HG03521 (cell line): ENCODE measurements around the gene ENTPD1.

Experiments
- ATAC-seq: cut with Tn5 transposase; IDR thresholded peaks from one replicate; pipeline ENCODE4 v1.9.1; 2021; ENCODE audit warnings: mild to moderate bottlenecking, moderate library complexity; ENCODE audit not compliant: unreplicated experiment

Gene ENTPD1

DNA sequence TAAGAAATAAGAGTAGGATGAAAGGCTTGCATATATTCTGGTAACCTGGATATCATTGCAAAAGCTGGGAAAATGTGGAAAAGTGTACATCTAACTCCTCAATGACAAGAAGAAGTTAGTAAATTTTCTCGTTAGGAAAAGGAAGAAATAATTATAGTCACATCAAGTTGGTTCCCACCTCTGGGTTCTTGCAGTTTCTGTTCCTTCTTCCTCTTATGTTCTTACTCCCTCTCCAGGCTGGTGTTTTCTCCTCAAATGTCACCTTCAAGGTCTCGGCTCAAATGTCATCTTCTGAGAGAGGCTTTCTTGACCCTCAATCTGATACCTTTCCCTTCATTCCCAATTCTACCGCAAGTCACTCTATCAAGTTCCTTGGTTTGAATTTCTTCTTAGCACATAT lies 64.4 kb downstream of the ENTPD1 start:
- ATAC-seq, result no peak

DNA sequence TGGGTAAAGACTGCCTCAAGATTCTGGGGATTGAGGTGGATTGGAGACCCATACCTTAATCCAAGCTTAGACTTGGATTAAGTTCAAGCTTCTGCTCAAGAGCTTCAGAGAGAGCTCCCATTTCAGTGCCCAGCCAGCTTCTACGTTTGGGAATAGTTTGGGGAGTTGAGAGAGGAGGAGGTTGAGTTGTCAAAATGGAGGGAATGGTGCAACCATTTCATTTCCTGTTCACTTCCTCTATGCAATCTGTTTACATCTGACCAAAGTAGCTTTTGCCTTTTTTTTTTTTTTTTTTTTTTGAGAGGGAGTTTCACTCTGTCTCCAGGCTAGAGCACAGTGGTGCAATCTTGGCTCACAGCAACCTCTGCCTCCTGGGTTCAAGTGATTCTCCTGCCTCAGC lies 65.8 kb downstream of the ENTPD1 start:
- no peak for ATAC-seq

- ATAC-seq, result no peak
Observed at GRCh38 chr10:95830044-95830443, 74.1 kb downstream of the ENTPD1 start.

DNA sequence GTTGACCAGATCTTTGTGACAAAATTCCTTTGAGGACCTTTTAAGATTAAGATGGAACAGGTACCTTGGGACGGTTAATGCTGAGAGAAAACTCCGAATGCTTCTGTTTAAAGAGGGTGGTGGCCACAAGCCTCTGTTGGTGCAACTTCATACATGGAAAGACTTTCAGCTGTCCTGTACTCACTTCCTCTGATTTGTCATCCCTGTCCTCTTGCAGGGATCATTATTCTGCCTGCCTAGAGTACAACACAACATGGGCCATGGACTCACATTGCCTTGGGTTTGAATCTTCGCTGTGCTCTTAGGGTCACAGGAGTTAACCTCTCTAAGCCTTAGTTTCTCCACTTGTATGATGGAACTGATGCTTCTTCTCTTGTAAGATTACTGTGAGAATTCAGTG lies 75.1 kb downstream of the ENTPD1 start:
- no peak for ATAC-seq

- no peak for ATAC-seq
Observed at GRCh38 chr10:95831515-95831914, 75.6 kb downstream of the ENTPD1 start.

- peak; percentile 70 for ATAC-seq
Observed at GRCh38 chr10:95832216-95833041, 76.5 kb downstream of the ENTPD1 start.

DNA sequence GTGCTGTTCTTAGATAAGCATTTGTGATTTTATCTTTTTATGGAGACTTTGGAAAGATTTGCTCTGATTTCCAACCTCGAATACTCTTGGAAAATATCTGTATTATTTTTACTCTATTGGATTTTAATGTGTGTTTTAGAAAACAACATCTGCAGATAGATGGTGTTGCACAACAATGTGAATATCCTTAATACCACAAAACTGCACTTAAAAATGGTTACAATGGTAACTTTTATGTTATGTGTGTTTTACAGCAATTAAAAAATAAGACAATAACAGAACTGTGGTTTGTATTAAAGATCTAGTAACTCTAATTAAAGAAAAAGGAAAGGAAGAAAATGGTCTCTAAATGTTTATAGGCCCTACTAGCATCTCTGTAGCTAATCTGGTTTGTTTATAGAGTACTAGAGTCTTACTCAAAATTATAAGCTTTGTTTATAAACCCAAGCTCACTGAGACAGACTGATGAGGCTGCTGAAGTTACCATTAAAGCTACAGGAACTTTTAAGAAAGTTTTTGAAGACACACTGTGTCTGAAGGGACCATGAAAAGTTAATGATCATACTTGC lies 77.2 kb downstream of the ENTPD1 start:
- ATAC-seq, result no peak

GRCh38 chr10:95834406-95834805 lies 78.4 kb downstream of the ENTPD1 start:
- ATAC-seq, result no peak

- ATAC-seq, result no peak
Observed at GRCh38 chr10:95835149-95835860, 79.3 kb downstream of the ENTPD1 start.

DNA sequence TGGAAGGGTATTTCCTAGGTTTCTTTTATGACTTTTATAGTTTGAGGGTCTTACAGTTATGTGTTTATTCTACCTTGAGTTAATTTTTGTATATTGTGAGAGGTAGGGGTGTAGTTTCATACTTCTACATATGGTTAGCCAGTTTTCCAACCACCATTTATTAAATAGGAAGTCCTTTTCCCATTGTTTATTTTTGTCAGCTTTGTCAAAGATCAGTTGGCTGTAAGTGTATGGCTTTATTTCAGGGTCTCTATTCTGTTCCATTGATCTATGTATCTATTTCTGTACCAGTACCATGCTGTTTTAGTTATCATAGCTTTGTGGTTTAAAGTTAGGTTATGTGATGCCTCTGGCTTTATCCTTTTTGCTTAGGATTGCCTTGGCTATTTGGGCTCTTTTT lies 79.9 kb downstream of the ENTPD1 start:
- no peak for ATAC-seq

DNA sequence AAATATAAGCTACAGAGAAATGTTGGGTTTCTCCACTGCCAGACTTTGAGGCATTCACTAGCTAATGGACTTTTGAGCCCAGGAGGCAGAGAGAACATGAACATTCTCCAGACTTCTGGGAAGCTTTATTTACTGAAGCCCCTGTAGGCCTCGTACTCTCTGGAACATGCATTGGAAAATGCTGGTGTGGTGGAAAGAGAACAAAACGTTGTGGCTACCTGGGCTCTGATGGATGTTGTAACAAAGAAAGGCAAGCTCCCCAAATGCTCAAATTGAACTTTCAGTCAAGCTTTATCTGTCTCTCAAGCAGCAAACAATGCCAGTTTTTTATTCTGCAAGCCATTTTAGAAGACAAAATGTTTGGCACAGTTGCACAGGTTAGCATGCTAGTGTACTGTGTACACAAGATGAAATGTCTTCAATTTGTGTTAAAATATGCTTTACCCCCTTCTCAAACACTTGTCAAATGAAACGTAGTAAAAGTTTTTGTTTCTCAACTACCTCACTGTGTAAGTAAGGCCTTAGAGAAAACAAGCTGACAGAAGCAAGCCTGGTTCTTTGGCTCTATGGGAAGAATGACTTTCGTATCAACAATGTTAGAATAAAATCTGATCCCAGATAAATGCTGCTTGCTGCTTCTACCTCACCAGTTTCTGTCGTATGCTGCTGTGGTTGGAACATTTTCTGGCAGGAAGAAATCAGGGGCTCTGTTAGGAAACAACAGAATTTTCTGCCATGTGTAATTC lies 80.8 kb downstream of the ENTPD1 start:
- ATAC-seq, result no peak

DNA sequence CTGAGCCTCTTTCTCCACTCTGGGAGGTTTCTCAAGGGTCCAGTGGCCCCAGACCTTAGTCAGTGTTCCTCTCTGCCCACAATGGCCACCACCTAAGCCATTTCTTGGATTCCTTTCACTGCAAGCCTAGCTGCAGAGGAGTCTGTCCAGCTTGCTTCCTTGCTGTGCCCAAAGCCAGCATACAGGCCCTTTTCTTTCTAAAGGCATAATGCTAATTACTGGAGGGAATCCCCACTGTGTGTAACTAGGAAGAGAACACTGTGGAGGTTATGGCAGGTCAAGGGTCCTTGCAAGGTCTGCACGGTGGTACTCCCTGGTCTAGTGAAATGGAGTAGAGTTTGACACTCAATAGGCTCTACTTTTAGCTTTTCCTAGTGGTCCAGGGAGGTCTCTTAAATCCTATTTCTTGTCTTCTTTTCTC lies 81.4 kb downstream of the ENTPD1 start:
- peak; percentile 22 for ATAC-seq

GRCh38 chr10:95837783-95838182 lies 81.8 kb downstream of the ENTPD1 start:
- ATAC-seq, result peak; percentile 48

- no peak for ATAC-seq
Observed at GRCh38 chr10:95840121-95840520, 84.2 kb downstream of the ENTPD1 start.

DNA sequence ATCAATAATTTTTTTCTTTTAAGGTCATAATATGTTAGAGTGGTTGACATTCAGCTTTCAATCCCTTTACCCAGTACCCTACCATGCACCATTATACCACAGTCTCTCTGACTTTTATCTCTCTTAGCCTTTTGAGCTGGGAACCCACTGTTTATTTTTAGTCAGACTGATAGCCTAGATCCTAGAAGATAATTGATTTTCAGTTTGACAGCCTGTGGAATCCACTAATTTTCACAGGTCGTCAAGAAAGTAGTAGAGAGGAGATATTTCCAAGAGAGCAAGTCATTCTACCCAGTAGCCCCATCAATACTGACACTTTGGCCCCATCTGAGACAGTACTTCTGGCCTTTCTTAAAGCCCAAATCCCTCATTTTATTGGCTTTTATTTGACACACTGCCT lies 84.7 kb downstream of the ENTPD1 start:
- ATAC-seq, result no peak

DNA sequence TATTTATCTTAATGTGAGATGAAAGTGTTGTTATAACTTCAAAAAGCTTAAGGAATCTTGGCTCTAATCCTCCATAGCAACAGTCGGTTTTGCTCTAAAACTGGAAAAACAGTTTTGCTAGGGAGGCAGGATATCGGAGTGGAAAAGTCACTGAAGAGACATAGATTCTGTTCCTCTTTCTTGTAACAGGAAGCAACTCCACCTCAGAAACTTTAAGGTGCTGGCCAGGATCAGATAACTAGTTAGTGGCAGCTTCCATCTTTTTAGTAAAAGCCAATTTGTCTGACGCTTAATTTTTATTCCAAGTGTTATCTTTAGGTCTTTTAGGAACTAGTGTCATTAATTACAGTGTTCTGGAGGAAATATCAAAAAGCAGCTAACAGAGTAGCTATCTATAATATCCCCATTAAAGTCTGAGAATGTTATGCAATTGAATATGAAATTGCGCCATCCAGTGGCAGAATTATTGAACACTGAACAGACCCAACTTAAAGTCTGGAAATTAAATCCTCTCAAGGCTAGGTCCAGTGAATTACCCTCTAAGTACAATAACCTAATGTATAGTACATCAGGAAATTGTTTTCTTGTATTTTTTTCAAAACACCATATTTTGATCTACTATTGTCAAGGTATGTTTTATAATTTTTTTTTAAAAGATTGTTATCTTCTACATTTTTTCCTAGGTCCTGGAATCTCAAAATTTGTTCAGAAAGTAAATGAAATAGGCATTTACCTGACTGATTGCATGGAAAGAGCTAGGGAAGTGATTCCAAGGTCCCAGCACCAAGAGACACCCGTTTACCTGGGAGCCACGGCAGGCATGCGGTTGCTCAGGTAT lies 85.9 kb downstream of the ENTPD1 start:
- ATAC-seq, result peak; percentile 34

- no peak for ATAC-seq
Observed at GRCh38 chr10:95845411-95845810, 89.4 kb downstream of the ENTPD1 start.

DNA sequence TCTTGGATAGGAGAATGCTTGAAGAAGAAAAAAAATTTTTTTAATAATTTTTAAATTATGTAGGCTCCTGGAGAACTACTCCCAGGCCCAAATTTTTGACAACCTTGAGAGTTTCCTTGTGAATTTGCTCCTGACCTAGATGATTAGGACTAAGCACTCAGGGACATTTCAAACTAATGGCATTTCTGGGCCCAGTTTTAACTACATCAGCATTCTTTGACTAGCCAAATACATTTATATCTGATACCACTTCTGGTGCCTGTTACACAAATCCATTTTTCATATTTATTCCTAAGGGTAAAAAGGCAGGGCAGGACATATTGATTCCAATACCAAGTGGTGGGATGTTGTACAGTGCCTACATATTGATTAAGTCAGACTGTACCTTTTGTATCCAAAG lies 91.0 kb downstream of the ENTPD1 start:
- ATAC-seq, result no peak

DNA sequence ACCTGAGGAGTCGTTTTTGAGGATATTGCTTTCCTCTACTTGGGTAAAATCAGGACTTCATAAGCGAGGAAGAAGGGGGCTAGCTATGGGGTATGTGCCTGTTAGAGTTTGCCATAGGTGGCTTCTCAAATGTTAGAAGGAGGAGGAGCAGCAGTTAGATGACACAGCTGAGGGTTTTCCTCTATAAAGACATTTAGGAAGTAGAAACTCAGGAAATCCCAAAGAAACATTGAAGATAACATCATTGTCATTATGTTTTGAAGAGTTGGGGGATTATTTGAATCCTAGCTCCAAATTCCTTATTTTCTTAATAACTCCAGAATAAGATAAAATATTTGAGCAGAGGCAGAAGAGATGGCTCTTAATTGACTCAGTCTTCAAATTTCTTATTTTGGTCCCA lies 92.9 kb downstream of the ENTPD1 start:
- no peak for ATAC-seq

DNA sequence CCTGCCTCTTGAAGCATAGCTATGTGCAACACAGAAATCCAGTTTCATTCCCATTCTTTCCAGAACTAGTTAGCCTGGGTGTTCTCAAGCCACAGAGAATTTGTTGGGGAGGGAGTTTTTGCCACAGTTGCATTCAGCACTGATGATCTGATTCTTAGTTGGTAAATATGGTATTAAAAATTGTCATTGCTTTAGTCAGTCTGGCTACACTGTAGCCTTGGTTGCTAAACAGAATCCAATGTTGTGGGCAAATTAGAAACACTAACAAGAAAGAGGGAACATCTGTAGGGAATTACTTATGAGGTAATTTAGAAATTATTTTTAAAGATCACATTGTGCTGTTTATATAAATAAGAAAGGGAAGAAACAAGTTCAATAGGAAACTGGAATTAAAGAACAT lies 94.8 kb downstream of the ENTPD1 start:
- ATAC-seq, result no peak
